HG02970 (cell line): ENCODE data around the gene CACNA1C.

Source experiments
- ATAC-seq: cut with Tn5 transposase; IDR thresholded peaks from one replicate; pipeline ENCODE4 v1.9.1; 2021; ENCODE audit warnings: mild to moderate bottlenecking, moderate library complexity, moderate number of reproducible peaks; ENCODE audit not compliant: unreplicated experiment, low FRiP score

The CACNA1C gene

DNA sequence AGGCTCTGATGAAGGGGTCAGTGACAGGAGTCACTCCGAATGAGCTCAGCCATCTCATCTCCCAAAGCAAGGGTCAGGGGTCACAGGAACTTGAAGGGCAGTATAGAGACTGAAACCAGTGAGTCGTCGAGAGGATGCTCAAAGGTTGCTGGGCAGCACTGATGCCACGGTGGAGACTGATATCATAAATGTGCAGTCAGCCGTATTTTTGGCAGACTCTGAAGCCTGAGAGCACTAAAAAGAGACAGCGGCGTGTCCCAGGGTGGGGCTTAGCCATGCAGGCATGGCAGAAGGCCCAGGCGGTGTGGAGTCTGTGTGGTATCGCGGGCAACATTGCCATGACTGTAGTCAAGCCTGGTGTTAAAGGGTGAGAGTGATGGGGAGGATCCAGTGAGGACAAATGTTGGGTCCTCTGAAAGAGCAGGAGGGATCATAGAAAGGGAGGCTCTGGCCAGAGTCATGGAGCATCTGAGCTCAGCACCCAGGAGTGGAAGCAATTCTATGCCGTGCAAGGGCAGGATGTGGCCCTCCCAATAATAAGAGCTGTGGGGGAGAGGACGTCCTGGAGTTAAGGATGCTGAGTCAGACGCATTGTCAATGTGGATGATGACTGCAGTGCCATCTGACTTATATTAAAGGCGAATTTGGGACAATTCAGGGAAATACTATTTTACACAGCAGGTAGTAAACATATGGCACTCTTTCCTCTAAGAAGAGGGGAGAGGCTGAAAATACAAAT, 500.8 kb downstream of the CACNA1C start:
- ATAC-seq = no peak

- no peak for ATAC-seq
Observed at GRCh38 chr12:2555487-2556082, 502.8 kb downstream of the CACNA1C start.

DNA sequence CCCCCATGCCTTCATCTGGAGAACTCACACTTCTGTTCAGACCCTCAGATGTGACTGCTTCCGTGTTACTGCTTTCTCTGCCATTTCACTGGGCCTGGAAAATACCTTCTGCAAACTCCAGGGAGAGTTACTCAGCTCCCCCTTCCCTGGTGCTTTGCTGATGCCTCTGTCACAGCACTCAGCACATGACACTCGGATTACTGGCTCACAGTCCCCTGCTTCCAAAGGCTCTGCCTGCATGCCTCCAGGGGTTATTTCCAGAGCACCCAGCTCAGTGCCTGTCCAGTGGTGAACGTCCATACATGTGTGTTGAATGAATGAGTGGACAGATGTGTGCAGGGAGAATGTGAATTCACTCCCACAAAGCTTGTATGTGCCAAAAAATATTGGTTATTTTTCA, 504.8 kb downstream of the CACNA1C start:
- no peak for ATAC-seq

- ATAC-seq = no peak
Observed at GRCh38 chr12:2559931-2560330, 507.1 kb downstream of the CACNA1C start.

- ATAC-seq = no peak
Observed at GRCh38 chr12:2560356-2560755, 507.6 kb downstream of the CACNA1C start.

DNA sequence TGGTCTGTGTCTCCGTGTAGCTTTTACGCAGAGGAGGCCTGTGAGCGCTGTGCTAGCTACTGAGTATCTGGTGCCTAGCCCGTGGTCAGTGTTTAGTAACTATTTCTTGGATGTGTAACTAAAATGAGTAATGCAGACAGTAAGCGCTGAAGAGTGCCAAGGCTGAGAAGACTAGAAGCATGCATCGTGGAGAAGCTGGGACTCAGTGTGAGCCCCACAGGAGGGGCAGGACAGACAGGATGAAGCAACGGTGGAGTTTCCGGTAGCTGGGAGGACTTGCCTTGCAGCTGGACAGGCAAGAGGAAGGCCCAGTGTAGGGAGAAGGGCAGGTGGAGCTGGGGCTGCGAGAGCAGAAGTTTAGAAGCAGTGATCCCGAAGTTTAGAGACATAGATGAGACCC, 508.6 kb downstream of the CACNA1C start:
- no peak for ATAC-seq

- ATAC-seq = no peak
Observed at GRCh38 chr12:2562400-2562799, 509.6 kb downstream of the CACNA1C start.

DNA sequence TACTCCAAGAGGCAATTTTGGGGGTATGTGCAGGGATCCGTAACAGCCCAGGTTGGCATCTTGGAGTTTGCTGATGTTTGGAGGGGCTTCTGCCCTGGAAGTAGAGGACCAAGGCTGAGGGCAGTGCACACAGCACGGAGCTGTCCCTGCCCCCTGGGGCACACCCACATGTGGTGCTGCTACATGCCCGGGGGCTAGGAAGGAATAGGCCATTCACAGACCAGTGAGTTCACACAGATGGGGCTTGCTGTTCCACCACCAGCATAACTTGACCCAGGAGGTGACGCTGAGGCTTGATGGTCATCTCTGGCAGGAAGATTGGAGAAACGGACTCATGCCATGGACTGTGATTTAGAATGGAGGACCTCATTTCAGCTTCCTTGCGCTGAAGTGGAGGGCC, 510.9 kb downstream of the CACNA1C start:
- ATAC-seq = no peak

DNA sequence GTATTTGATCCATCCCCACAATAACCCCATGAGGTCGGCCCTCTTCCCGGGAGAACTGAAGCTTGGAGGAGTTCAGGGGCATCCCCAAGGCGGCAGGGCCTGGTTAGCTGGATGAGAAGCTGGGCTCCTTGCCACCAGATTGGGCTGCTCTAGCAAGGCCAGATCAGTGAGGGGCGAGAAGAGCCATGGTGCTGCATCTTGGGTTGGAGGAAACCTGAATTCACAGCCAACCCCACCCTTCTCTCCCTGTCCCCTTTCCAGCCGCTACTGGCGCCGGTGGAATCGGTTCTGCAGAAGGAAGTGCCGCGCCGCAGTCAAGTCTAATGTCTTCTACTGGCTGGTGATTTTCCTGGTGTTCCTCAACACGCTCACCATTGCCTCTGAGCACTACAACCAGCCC, 513.4 kb downstream of the CACNA1C start:
- no peak for ATAC-seq

DNA sequence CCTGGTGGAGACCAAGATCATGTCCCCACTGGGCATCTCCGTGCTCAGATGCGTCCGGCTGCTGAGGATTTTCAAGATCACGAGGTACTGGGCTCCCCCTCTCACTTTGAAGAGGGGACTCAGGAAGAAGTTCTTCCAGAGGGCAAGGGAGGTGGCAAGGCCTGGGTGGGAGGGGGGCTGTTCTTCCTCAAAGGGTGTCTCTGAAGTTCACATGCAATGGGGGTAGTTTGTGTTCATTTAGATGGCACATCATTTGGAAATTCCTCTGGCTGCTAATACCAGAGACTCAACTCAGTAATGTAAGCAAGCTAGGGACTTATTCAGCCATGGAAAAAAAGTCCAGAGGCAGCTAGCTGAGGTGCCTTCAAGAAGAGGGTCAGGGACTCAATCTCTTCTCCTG, 514.9 kb downstream of the CACNA1C start:
- ATAC-seq = no peak

- ATAC-seq = no peak
Observed at GRCh38 chr12:2570562-2570961, 517.8 kb downstream of the CACNA1C start.

DNA sequence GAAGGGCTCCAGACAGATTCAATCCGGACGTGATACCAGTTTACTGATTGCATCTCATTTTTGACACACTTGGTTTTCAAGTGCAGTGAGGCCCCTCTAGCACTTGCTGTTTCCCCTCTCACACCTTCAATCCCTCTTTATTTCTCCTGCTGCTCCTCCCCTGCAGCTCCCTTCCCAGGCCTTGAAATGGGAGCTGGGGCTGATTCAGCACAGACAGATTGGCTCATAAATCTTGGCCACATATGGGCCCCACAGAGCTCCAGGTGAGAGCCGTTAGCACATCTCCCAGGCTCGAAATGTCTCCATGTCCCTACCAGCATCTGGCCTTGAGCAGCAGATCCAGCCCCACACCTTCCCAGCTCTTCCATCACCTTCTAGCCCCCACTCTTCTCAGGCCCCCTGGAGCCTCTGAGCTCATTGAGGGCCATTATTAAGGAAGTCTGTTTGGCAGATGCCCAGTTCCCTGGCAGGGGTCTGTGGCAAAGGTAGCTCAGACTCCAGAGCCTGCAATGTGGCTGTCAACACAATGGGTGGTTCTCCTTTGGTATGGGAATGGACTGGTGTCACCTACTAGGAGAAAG, 521.7 kb downstream of the CACNA1C start:
- ATAC-seq = no peak

DNA sequence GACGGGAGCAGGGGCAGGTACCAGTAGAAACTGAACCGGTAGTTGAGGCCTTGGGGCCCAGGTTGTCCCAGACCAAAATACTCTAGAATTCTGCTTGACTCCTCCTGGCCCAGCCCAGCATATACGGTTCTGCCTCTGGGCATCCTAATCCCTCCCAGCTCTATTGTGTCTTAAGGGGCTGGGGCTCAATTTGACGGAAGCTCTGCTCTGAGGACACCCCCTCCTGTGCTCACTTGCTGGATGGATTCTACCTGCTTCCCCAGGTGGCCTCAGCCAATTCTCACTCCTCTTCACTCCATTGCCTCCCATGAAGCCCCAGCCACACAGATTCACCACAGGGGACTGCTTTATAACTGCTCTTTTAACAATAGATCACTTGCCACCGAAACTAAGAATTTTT, 522.5 kb downstream of the CACNA1C start:
- no peak for ATAC-seq

- no peak for ATAC-seq
Observed at GRCh38 chr12:2578211-2578610, 525.4 kb downstream of the CACNA1C start.

DNA sequence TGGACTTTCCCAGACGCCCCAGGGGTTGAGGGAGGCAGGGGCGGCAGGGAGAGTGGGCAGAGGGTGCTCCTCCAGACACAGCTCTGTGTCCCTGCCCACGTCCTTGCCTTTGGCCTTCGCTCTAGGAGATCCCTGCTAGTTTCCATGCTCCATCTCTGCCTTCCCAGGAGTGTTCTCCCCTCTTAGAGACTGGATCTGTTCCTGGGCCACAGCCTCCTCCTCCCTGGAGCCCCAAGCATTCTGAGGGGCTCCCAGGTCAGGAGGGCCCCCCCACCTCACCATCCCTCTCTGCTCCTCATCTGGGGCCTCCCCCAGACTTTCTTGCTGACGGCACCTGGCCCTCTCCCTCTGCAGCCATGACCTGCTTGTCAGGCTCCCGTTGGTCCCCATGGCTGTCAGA, 526.0 kb downstream of the CACNA1C start:
- no peak for ATAC-seq

- no peak for ATAC-seq
Observed at GRCh38 chr12:2580821-2581220, 528.0 kb downstream of the CACNA1C start.

GRCh38 chr12:2581293-2582045, 528.7 kb downstream of the CACNA1C start:
- ATAC-seq = no peak

- ATAC-seq = no peak
Observed at GRCh38 chr12:2582631-2583030, 529.8 kb downstream of the CACNA1C start.

DNA sequence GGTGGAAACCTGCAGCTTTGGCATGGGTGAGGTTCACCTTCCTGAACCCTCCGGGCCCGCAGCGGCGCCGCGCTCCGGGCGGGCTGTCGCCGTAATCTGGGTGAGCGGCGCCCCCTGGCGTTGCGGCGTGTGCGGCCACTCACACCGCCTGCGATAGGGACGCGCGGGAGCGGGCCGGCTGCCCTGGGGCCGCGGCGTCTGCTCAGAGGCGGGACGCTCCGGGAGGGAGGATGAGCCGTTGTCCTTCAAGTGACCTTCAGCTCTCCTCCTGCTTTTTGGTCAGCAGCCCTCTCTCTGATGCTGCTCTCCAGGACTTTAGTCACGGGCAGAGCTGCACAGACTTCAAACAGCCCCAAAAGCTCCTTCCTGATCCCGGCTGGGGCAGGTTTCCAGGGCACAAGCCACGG, 530.3 kb downstream of the CACNA1C start:
- ATAC-seq = peak; percentile 58

GRCh38 chr12:2583642-2584401, 531.0 kb downstream of the CACNA1C start:
- no peak for ATAC-seq
